GM11168 (cell line): ENCODE results near the gene FHIT.

ENCODE experiments used
- in situ Hi-C: fragments of 300-500 bp; cut with MboI; formaldehyde crosslinking; loops from one replicate; pipeline ENCODE4 v1.12.0; 2022; ENCODE audit warnings: low sequenced_read_pairs; ENCODE audit not compliant: unreplicated experiment

Gene FHIT

DNA sequence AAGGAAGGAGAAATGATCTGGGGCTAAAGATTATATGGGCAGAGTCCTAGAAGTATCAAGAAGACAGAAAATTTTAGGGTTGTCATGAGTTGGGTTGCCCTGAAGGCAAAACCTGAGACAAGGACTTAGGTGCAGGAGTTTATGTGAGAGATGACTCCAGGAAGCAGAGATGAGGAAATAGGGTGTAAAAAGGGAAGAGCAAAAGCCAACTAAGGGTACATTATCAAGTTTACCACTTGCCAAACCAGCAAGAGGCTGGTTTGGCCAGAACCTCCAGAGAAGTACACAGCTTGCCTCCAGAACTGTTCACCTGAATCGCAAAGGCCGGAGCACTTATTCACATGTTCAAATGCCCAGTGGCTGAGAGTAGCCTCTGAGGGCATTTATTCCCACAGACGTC, 116.7 kb downstream of the FHIT start:
- in situ Hi-C loops = no loop called here

DNA sequence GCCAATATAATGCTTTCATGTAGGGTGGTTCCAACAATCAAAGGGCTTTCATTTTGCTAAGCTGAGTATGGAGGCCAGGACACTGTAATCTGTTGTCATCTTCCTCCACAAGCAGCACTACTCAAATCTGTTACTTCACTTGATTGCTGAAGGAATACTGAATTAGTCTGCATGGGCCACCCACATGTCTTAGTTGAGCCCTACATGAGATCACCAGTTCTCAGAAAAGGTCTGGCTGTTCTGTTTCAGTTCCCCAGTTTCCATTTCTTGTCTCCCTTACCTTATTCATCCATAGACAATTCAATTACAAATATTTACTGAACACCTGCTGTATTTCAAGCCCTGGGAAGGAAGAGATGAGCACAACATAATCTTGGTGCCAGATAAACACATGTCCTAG, 119.2 kb downstream of the FHIT start:
- in situ Hi-C loops = no loop called here

DNA sequence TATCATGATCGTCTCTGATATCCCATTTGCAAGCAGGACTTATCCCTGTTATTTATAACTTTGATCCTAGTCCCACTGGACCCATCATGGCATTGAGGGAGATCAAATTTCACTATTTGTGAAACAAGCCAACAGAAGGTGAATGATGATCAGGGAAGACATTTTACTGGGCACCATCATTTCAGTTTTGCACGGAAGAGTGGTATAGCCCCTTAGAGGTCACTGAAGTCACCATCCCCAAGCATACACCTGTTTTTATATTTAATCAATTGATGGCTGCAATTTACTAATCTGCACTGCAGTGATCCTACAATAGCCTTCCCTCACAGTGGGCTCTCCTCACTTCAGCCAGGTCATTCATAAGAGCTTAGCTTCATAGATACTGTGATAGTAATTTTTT, 132.4 kb downstream of the FHIT start:
- in situ Hi-C loops = no loop called here

DNA sequence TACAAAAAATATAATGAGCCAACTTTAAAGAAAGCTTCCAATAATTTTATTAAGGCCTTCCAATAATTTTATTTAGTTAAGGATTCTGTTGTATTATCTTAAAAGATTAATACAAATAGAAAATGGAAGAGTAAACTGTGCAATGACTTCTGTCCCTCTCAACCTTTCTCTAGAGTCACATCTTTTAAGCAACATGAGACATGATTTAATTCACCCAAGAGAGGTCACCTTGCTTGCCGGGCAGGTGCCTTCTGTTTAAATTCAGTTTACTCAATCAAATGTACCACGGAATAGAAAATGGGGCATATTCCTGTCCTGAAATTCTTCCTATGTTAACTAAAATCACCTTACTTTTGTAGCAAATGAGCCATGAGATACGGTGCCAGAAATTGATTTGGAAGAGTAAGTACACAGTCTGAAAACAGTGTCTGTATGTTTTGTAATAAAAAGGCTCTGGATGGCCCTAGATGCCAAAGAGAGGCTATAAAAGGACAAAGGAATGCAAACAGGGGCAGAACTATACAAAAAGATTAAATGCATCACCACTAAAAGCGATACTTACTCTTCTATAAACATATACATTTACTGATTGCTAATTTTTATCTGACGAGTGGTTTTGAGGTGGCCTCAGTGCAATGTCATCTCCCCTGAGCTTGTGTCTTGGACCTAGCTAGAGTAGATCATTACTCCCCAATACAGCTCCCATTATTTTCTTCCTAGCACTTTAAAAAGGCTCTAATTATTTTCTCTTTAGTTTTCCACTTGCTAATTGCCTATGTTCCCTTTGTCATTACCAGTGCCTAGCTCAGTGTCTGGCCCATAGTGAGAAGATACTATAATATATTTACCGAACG, 134.0 kb downstream of the FHIT start:
- in situ Hi-C loops = no loop called here

DNA sequence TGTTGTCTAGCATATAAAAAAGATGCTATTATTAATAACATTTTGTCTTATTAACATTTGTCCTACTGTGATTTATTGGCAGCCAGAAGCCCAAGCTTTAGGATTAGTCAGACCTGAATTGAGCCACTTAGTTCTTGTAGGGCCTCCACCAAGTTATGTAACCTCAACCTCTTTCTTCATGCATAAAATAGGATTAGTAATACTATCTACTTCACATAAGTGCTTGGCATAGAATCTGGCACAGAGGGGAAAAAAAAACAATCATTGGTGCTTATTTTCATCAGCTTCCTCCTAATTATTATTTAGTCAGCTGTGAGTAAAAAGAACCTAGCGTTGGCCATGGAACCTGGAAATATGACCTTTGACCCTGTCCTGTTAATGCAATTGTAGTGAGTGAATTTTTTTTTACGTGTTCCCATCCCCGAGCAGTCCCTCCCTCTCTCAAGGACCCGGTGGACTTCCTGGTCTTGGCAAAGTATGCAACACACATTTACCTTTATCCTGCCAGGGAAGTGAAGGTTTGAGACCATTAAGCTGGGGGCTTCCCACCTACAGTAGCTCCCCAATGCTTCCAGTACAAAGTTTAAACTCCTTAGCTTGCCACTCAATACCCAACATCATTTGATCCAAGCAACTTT, 136.8 kb downstream of the FHIT start:
- in situ Hi-C loops = no loop called here

DNA sequence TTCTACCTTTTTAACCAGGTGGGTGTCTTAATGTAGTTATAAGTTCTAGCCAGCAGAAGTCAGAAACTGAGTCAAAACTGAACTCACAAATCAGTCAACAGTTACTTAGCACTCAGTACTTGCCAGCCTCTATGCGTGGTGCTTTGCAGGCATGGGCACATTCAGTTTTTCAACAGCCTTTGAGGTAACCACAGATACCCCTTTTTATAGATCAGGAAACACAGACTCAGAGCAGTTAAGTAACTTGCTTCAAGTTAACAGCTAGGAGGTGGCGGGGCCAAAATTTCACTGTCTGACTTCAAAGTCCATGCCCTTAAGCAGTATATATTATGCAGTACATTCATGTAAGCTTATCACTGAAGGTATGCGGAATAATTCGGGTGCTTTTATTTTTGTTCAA, 139.4 kb downstream of the FHIT start:
- in situ Hi-C loops = no loop called here

DNA sequence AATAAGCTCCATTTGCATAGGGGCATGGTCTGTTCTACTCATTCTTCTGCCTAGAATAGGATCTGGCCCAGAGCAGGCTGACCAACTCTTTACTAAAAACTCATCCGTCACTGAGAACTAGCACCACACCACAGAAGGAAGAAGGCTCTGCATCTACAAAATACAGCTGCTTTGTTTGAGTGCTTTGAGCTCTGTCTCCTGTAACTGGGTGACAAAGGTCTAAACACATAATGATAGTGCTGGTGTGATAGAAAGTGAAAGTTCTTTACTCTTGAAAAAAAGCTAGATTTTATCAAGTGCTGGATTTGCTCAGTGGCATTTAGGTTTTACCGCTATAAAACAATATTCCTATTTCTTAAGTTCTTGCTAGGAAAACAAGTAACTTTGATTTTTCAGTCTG, 140.7 kb downstream of the FHIT start:
- in situ Hi-C loops = no loop called here

DNA sequence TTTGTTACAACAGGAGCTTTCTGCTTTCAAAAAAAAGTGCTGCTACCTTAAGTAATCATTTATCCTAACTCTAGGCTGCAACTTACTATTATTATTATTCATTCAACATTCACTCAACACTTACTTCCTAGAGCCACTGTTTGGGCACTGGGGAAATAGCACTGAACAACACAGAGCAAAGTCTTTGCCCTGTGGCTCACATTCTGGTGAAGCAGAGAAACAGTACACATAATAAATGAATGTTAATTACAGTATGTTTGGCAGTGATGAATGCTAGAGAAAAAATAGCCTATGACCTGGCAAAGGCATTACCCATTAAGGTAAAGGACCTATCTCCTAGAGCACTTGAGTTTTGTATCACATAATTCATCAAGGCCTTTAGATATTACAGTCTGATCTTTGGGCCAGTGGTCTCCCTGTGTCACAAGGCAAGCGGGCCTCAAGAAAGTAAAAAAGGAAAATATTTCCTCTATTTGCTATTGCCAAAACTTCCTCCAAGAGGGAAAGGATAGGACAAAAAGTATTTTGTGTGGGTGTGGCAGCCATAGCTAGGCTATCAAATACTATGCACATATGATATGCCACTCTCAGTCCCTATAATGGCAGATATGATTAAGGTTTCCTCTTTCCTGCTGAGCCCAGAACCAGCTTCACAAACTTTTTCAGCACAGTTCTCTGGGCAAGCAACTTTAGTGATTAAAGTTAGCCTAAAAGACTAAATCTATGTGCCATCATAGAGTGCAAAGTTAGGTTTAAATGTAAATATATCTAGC, 142.8 kb downstream of the FHIT start:
- in situ Hi-C loops = no loop called here

DNA sequence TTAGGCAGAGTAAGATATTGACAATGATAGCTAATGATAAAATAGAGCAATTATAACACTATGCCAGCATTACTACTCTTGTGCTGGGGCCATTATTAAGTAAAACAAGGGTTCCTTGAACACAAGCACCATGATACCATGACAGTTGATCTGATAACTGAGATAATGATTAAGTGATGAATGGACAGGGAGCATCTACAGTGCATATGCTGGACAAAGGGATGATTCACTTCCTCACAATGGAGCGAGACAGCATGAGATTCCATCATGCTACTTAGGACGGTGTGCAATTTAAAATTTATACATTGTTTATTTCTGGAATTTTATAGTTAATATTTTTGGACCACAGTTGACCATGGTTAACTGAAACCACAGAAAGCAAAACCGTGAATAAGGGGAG, 156.6 kb downstream of the FHIT start:
- in situ Hi-C loops = no loop called here

DNA sequence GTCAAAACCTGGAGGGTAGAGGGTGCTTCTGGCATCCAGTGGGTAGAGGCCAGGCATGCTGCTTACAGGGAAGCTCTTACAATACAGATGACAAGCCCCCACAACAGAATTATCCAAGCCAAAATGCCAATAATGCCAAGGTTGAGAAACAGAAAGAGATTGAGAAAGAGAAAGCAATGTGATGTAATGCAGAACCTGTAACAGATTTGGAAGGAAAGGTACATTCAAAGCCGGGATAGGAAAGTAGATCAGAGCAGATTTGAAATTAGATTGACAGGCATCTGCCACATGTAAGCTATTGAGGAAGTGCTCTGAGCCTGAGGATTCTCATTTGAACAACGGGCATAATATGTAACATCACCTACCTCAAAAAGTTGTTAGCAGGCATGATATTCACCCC, 157.9 kb downstream of the FHIT start:
- in situ Hi-C loops = no loop called here

DNA sequence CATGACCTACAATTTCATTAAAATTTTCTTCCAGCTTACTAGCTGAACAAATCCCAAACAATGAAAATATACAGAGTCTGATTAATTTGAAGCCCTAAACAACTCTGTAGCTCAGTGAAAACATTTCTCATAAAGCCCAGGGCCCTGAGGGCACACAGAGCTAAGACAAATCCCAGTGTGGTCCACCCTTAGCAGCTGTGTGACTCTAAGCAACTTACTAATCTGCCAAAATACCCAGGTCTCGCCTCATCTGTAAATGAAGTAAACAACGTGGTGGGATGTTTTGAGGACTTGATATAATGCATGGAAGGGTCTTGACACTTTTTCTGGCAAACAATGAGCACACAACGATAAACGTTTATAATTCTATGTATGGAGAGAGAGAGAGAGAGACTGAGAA, 158.4 kb downstream of the FHIT start:
- in situ Hi-C loops = no loop called here

DNA sequence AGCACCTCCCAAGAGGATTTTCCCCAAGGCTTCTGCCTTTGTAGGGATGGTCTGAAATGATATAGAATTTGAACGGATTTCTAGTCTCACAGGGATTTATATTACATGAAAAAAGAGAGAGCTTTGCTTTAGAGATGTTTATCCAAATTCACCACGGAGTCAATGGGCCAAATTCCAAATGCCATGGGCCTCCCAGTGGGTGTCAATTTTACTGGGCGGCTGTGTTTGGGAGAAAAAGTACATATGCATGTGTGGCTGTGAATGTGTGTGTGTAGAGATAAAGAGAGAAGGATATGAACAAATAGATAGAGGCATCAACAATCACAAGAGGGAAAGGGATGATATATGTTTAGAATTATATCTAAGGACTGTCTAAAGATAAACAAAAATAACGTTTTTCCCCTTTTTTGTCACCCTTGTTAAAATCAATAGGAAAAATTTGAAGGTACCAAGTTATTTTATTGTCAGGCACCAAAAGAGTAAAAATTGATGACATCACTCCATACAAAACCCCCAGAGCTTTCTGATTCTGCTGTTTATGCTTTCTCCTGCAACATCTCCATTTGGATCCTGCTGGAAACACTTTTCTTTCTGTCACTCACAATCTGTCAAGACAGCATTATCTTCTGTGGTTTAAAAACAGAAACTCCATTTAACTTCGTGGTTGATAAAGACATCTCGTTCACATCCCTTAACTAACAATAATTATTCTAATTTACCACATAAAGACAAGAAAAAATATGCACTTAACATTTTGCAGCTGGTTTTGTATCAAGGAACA, 160.7 kb downstream of the FHIT start:
- in situ Hi-C loops = no loop called here

DNA sequence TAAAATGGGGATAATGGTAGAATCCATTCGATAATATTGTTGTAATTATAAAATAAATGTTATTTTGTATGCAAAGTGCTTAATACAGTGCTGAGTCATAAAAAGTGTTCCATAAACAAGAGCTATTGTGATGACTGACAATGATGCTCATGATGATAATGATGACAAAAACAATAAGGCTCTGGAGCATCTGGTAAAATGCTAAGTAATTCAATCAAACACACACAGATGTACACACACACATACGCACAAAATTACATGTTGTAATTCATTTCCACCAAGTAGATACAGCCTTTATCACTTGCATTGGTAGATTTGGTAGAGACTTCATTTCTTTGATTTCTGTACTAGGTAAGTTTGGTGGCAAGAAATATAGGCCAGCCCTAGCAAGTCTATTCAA, 163.8 kb downstream of the FHIT start:
- in situ Hi-C loops = no loop called here

DNA sequence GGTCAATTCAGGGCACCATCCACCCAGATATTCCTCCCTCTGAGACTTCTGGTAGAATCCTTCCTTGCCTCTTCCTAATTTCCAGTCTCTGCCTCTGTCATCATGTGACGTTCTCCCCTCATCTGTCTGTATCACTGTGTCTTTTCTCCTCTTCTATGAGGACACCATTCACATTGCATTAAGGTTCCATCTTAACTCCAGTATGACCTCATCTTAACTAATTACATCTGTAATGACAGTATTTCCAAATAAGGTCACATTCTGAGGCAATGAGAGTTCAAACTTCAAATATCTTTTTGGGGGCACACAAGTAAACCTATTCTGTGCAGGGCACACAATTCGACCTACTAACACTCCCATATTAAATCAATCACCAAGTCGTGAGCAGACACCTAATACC, 169.7 kb downstream of the FHIT start:
- in situ Hi-C loops = no loop called here

DNA sequence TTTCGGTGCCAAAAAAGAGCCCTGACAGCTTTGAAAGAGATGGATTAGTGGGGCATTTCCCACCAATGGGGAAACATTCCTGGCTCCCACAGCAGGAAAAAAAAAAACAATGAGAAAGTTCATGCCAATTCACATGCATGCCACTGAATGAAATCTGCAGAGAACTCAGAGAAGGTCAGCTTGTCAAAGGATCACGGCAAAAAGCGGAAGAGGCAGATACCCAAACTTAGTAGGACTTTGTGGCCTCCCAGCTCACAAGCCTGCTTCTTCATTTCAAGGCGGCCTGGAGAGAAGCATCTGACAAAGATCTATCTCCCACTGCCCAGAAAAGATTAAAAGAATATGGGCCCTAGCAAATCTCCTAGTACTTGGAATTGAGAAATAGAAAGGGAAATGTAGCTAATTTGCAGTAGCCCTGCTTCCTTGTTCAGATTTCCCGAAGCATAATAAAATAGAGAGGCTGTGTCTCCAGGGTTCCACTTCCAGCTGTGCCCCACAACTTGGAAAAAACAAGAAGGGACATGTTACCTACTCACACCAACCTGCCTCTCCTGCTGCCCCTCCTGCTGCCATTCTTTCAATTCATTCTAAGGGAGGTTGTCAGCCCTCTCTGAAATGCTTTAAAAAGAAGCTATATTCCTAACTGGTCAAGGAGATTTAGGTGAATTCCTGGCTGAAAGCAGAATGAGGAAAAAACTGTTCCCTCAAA, 170.4 kb downstream of the FHIT start:
- in situ Hi-C loops = no loop called here

DNA sequence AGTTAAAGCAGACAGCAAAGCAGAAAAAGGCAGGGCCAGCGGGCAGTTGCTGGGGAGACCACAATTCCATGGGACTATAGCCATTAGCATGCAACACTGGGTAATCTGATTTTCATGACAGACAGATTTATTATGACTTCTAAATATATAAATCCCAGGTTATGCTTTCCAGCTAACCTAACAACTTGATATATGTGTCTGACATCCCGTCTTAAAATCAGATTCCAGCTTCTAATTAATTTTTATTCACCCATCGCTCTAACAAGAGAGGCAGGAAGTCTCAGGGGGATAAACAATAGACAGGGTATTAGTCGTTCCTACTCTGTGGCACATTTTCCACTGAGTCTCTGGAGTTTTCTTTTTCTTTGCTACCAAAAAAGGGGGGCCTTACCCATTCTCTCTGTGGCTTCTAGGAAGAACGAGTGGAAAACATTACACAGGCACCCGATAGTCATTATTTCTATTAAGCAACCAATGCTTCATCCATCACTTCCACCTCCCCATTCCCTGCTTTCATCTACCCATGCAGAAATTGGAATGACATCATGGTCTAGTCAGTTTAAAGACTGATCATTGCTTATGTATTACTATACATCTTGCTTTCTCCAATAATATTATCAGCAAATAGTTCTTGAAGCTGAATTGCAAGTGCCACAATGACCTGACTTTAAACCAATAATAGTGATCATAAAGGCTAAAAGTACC, 173.1 kb downstream of the FHIT start:
- in situ Hi-C loops = no loop called here

DNA sequence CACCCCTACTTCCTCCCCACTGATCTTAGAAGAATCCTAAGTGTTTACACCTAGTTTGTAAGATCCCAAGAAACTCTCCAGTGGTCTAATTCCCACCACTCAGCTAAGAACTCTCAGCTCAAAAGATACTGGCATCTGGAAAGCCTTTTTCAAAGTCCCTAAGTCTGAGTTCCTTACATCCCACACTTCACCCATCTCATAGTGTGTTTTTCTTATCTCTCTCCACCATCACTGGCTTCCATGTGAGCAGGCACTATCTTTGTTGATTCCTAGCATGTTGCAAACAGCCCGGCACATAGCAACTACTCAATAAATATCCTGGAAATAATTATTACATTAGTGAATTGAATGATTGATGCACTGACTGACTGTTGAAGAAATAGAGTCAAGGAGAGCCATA, 173.7 kb downstream of the FHIT start:
- in situ Hi-C loops = no loop called here

DNA sequence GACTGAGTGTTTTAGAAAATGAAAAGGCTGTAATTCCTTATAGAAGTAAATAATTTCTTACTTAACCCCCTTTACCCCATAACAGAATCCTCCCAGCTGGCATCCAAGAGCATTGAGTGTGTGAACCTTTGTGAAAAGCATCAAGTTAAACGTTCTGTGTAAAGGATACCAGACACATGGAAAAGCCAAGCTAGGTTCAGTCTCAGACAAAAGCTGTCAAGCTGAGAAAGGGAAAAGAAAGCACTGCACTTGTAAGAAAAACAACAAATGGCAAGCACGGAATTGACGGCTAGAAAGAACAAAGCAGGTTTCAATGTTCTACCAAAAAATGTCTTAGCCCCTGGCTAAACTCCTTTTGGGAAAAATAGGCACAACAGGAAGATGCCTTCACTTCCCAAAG, 176.5 kb downstream of the FHIT start:
- in situ Hi-C loops = no loop called here

DNA sequence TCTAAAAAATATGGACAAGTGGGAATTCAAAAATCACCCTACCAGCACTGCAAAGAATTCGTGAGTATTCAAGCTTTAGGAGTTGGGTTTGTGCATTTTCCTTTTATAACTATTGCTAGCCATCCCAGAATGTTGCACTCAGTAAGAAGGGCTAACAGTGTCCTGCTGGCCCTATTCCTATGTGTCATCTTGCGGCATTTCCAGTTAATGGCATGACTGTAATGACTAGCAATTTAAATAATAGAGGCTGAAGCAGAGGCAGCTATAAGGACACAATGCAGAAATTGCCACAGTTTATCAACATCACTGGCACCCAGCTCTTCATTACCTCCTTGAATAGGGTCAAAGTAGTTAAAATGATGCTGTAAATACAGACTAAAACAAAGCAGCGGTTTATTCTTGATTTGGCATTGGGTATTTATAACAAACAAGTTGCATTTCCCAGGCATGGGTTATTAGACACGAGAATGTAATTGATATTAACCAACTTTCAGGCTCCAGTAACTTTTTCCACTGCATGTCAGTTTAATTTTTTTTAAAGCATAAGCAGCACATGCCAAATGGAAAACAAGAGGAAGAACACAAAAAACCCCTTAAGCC, 177.6 kb downstream of the FHIT start:
- in situ Hi-C loops = no loop called here
